BLaER1 (cell line): Measurements from ENCODE around the gene ZNF514.
"Not testable (repeated sequence)": the region's sequence is repeated elsewhere in the genome, so short reads cannot be mapped to it uniquely, and the experiment has no call there.

Source experiments
- H3K27ac ChIP-seq: shearing (Covaris generic); formaldehyde crosslinking; 2 replicates; pipeline ENCODE4 v1.8.1; 2022
- H3K27me3 ChIP-seq: shearing (Covaris generic); formaldehyde crosslinking; 2 replicates; pipeline ENCODE4 v1.8.1; 2022
- H3K36me3 ChIP-seq: shearing (Covaris generic); formaldehyde crosslinking; 2 replicates; pipeline ENCODE4 v1.8.1; 2022
- H3K4me1 ChIP-seq: shearing (Covaris generic); formaldehyde crosslinking; 2 replicates; pipeline ENCODE4 v1.8.1; 2022
- H3K4me2 ChIP-seq: shearing (Covaris generic); formaldehyde crosslinking; 2 replicates; pipeline ENCODE4 v1.8.1; 2022
- H3K4me3 ChIP-seq: shearing (Covaris generic); formaldehyde crosslinking; 2 replicates; pipeline ENCODE4 v1.8.1; 2022
- H3K9ac ChIP-seq: shearing (Covaris generic); formaldehyde crosslinking; 2 replicates; pipeline ENCODE4 v1.8.1; 2022
- H3K9me3 ChIP-seq: shearing (Covaris generic); formaldehyde crosslinking; 2 replicates; pipeline ENCODE4 v1.8.1; 2022
- H4K20me1 ChIP-seq: shearing (Covaris generic); formaldehyde crosslinking; 2 replicates; pipeline ENCODE4 v1.8.1; 2022
- Cebpa-rat ChIP-seq: shearing (Covaris generic); IDR thresholded peaks from 2 replicates; pipeline ENCODE4 v1.8.1; 2022

The ZNF514 gene

DNA sequence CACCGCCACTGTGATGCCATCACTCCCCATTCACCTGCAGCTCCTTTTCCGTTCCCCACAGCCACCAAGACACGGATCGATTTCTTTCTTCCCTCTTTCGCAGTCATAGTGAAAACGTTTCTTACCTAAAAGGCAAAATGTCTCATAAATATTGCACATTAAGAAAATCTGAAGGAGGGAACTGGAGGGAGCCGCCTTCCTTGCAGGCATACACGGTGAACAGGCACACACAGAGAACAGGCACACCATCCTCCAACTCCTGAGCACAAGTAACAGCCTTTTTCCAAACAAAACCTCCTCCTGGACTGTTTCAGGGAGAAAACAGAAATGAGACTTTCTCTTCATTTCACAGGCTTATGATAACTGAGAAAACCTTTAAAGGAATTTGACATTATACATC is 55.0 kb downstream of the ZNF514 start:
- no peak for TF ChIP-seq Cebpa-rat
- Histone ChIP-seq H3K9me3 (peaks cover 6% of the 10 kb centered on the region; the same call in 1 of the 2 replicates), H3K9ac (no peak overlapping the region), H3K27me3 (no peaks in the 10 kb centered on the region), H3K27ac (no peak overlapping the region), H3K4me2 (no peak overlapping the region), H3K36me3 (peaks cover 93% of the 10 kb centered on the region), H4K20me1 (peaks cover 2% of the 10 kb centered on the region; the same call in 1 of the 2 replicates), H3K4me1 (no peaks in the 10 kb centered on the region), H3K4me3 (no peak overlapping the region)

DNA sequence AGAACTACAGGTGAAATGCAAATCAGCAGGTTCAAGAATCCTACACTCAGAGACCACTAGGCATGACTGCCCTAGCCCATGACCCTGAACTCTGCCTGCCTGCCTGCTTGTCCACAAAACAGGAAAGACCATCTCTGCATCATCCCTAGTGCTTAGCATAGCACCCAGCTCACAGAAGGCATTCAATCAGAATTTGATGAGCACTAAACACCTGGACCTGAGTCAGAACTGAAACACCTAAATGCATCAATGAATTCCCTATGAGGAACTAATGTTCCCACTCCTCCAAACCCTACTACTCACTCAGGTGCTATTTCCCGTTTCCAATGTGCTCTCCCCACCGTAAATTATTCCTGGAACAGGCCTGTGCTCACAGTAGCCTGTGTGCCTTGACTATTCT is 59.7 kb downstream of the ZNF514 start:
- H3K9ac ChIP-seq = no peak overlapping the region
- no peak overlapping the region for H3K4me3 ChIP-seq
- H3K4me1 ChIP-seq = no peaks in the 10 kb centered on the region
- no peaks in the 10 kb centered on the region; the same call in 1 of the 2 replicates for H4K20me1 ChIP-seq
- H3K27ac ChIP-seq = no peak overlapping the region
- H3K27me3 ChIP-seq = no peaks in the 10 kb centered on the region
- peaks cover 25% of the 10 kb centered on the region; the same call in 1 of the 2 replicates for H3K9me3 ChIP-seq
- no peak for TF ChIP-seq Cebpa-rat
- no peak overlapping the region for H3K4me2 ChIP-seq
- H3K36me3 ChIP-seq = peaks cover 79% of the 10 kb centered on the region

DNA sequence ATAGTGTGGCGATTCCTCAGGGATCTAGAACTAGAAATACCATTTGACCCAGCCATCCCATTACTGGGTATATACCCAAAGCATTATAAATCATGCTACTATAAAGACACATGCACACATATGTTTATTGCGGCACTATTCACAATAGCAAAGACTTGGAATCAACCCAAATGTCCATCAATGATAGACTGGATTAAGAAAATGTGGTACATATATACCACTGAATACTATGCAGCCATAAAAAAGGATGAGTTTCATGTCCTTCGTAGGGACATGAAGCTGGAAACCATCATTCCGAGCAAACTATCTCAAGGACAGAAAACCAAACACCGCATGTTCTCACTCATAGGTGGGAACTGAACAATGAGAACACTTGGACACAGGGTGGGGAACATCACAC is 61.4 kb downstream of the ZNF514 start:
- not testable (repeated sequence) for H3K27me3 ChIP-seq, H3K9ac ChIP-seq, H4K20me1 ChIP-seq, H3K27ac ChIP-seq, H3K4me2 ChIP-seq, H3K4me1 ChIP-seq, H3K4me3 ChIP-seq
- H3K36me3 ChIP-seq = peaks cover 84% of the 10 kb centered on the region
- H3K9me3 ChIP-seq = peaks cover 25% of the 10 kb centered on the region; the same call in 1 of the 2 replicates
